ENCODE data around the gene ZNF337.

DNA sequence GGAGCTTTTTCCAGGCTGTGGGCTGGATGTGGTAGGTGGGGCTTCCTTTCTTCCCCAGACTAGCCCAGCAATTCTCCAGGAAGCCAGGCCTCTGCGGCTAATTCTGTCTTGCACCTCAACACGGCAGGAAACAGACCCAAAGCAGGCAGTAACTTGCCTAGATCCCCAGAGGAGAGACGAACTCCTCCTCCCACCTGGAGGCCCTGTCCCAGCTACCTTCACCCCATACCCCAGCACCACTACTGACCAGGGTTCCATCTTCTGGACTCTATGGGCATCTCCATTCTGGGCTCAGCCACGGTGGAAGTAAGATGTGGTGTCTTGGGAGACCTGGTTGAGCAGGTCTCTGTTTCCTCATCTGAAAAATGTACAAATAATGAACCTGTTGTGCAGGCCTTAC is 48.4 kb upstream of the ZNF337 start:
- TF ChIP-seq, protein P1, sequence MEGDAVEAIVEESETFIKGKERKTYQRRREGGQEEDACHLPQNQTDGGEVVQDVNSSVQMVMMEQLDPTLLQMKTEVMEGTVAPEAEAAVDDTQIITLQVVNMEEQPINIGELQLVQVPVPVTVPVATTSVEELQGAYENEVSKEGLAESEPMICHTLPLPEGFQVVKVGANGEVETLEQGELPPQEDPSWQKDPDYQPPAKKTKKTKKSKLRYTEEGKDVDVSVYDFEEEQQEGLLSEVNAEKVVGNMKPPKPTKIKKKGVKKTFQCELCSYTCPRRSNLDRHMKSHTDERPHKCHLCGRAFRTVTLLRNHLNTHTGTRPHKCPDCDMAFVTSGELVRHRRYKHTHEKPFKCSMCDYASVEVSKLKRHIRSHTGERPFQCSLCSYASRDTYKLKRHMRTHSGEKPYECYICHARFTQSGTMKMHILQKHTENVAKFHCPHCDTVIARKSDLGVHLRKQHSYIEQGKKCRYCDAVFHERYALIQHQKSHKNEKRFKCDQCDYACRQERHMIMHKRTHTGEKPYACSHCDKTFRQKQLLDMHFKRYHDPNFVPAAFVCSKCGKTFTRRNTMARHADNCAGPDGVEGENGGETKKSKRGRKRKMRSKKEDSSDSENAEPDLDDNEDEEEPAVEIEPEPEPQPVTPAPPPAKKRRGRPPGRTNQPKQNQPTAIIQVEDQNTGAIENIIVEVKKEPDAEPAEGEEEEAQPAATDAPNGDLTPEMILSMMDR (IDR thresholded peaks at IDR 0.05): no peak
- no peak for TF ChIP-seq POLR2AphosphoS5 (IDR thresholded peaks at IDR 0.05; ENCODE audit: low read depth, low read length)
- TF ChIP-seq, protein P2, sequence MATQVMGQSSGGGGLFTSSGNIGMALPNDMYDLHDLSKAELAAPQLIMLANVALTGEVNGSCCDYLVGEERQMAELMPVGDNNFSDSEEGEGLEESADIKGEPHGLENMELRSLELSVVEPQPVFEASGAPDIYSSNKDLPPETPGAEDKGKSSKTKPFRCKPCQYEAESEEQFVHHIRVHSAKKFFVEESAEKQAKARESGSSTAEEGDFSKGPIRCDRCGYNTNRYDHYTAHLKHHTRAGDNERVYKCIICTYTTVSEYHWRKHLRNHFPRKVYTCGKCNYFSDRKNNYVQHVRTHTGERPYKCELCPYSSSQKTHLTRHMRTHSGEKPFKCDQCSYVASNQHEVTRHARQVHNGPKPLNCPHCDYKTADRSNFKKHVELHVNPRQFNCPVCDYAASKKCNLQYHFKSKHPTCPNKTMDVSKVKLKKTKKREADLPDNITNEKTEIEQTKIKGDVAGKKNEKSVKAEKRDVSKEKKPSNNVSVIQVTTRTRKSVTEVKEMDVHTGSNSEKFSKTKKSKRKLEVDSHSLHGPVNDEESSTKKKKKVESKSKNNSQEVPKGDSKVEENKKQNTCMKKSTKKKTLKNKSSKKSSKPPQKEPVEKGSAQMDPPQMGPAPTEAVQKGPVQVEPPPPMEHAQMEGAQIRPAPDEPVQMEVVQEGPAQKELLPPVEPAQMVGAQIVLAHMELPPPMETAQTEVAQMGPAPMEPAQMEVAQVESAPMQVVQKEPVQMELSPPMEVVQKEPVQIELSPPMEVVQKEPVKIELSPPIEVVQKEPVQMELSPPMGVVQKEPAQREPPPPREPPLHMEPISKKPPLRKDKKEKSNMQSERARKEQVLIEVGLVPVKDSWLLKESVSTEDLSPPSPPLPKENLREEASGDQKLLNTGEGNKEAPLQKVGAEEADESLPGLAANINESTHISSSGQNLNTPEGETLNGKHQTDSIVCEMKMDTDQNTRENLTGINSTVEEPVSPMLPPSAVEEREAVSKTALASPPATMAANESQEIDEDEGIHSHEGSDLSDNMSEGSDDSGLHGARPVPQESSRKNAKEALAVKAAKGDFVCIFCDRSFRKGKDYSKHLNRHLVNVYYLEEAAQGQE (IDR thresholded peaks at IDR 0.05; ENCODE audit: insufficient read depth in 1 of 2, low read depth in 2 of 2, low read length in 1 of 2): no peak
- TF ChIP-seq TCF7L2 (IDR thresholded peaks at IDR 0.05; ENCODE audit: low read depth, low read length): no peak

All from Panc1 (cell line).